ENCODE data around the gene SLC2A9. TPM values are rescaled to one million over a fixed set of nuclear protein-coding genes. Genes with fewer than 3 reads are reported as not detected.

Gene SLC2A9
- total RNA-seq, 1 donor from 2014 or later, result 19.0 TPM

DNA sequence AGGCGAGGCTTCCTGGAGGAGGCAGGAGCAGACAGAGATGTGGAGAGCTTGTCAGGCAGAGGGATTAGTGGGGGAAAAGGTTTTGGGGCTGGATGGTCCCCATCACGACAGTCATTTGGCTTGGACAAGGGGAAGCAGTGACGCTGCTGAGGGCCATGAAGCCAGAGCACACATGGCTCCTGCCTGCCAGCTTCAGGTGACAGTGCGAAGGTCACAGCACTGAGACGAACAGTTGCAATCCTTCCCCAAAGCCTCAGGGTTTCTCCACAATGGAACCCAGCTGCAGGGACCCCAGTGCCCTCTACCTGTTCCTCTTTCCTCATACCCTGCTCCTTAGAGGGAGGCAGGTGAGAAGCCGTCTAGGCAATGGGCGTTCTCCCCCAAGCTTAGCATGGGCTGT lies 129.6 kb downstream of the SLC2A9 start:
- H3K4me3 ChIP-seq, result no peak overlapping the region
- ATAC-seq (no peak), DNase-seq (no peak)
- intact Hi-C loops (cut with DNase I), result no loop called here
- no peaks in the 10 kb centered on the region for H3K27me3 ChIP-seq
- no peak overlapping the region for H3K27ac ChIP-seq
- TF ChIP-seq, protein P1, sequence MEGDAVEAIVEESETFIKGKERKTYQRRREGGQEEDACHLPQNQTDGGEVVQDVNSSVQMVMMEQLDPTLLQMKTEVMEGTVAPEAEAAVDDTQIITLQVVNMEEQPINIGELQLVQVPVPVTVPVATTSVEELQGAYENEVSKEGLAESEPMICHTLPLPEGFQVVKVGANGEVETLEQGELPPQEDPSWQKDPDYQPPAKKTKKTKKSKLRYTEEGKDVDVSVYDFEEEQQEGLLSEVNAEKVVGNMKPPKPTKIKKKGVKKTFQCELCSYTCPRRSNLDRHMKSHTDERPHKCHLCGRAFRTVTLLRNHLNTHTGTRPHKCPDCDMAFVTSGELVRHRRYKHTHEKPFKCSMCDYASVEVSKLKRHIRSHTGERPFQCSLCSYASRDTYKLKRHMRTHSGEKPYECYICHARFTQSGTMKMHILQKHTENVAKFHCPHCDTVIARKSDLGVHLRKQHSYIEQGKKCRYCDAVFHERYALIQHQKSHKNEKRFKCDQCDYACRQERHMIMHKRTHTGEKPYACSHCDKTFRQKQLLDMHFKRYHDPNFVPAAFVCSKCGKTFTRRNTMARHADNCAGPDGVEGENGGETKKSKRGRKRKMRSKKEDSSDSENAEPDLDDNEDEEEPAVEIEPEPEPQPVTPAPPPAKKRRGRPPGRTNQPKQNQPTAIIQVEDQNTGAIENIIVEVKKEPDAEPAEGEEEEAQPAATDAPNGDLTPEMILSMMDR (IDR thresholded peaks at IDR 0.05), result no peak
- no peaks in the 10 kb centered on the region for H3K36me3 ChIP-seq
- H3K9me3 ChIP-seq, result no peaks in the 10 kb centered on the region
- no peaks in the 10 kb centered on the region for H3K4me1 ChIP-seq

DNA sequence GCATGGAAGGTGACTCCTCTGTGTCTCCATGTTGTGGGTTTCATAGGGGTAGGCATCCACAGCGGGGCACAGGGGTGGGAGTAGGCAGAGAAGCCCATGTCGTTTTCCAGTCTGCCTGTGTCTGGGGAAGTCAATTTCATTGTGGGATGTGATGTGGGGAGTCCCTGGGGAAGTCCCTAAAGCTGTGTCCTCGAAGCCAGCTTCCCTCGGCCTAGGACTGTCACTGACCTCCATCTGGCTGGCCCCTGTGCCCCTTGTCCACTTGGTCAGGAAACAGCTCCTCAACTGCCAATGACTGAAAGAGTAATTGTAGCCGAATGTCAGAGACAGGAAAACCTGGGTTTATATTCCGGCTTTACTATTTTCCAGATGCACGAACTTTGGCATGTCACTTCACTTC lies 130.2 kb downstream of the SLC2A9 start:
- H3K36me3 ChIP-seq, result no peaks in the 10 kb centered on the region
- DNase-seq, result no peak
- intact Hi-C loops (cut with DNase I), result no loop called here

DNA sequence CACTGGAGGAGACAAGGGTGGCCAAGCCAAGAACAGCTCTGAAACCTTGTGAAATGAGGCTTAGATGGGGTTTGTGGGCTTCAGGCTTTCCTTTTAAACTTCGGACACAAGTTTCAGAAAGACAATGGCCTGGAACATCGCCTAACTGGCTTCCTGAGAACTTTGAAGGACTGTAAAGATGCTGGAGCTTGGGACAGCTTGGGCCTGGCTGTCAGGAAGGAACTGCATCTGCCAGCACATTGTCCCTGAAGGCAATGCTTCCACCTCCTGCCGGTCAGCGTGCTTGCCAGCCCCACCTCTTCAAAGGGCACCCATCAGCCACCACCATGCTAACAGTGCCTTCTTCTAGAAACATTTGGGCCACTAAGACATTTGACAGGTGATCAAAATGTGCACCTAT lies 132.0 kb downstream of the SLC2A9 start:
- H3K36me3 ChIP-seq, result no peaks in the 10 kb centered on the region
- no peak overlapping the region for H3K27ac ChIP-seq
- no peak for ATAC-seq
- DNase-seq, result no peak
- intact Hi-C loops (cut with DNase I), result no loop called here
- H3K27me3 ChIP-seq, result no peaks in the 10 kb centered on the region
- H3K4me1 ChIP-seq, result no peaks in the 10 kb centered on the region
- TF ChIP-seq, protein P1 (IDR thresholded peaks at IDR 0.05), result no peak
- H3K4me3 ChIP-seq, result no peak overlapping the region
- H3K9me3 ChIP-seq, result no peaks in the 10 kb centered on the region

More for the DNA sequence above, 130.2 kb downstream of the SLC2A9 start:
- no peak overlapping the region for H3K27ac ChIP-seq
- H3K4me3 ChIP-seq, result no peak overlapping the region
- no peaks in the 10 kb centered on the region for H3K4me1 ChIP-seq
- no peaks in the 10 kb centered on the region for H3K27me3 ChIP-seq
- no peak for ATAC-seq
- TF ChIP-seq, protein P1 (IDR thresholded peaks at IDR 0.05), result no peak
- H3K9me3 ChIP-seq, result no peaks in the 10 kb centered on the region

DNA sequence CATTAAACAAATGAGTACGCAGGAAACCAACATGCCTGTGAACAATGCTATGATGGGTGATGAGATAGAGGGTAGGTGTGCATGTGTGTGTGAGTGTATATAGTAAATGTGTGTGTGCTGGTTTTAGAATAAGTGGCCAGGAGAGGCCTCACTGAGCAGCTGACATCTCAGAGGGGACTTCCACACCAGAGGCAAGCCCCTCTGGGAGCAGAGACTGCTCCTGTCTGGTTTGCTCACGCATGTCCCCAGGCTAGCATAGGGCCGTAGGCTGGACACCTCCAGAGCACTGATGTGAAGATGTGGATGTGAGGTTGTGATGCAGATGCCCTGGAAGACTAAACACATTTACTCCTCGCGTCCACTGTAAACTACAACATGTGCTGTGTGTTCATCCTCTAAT lies 135.3 kb downstream of the SLC2A9 start:
- H3K27me3 ChIP-seq, result no peaks in the 10 kb centered on the region
- no peak overlapping the region for H3K27ac ChIP-seq
- no peak overlapping the region for H3K4me3 ChIP-seq
- ATAC-seq (no peak), DNase-seq (no peak)
- H3K36me3 ChIP-seq, result no peaks in the 10 kb centered on the region
- TF ChIP-seq, protein P1 (IDR thresholded peaks at IDR 0.05), result no peak
- intact Hi-C loops (cut with DNase I), result no loop called here
- H3K4me1 ChIP-seq, result no peaks in the 10 kb centered on the region
- H3K9me3 ChIP-seq, result no peaks in the 10 kb centered on the region

DNA sequence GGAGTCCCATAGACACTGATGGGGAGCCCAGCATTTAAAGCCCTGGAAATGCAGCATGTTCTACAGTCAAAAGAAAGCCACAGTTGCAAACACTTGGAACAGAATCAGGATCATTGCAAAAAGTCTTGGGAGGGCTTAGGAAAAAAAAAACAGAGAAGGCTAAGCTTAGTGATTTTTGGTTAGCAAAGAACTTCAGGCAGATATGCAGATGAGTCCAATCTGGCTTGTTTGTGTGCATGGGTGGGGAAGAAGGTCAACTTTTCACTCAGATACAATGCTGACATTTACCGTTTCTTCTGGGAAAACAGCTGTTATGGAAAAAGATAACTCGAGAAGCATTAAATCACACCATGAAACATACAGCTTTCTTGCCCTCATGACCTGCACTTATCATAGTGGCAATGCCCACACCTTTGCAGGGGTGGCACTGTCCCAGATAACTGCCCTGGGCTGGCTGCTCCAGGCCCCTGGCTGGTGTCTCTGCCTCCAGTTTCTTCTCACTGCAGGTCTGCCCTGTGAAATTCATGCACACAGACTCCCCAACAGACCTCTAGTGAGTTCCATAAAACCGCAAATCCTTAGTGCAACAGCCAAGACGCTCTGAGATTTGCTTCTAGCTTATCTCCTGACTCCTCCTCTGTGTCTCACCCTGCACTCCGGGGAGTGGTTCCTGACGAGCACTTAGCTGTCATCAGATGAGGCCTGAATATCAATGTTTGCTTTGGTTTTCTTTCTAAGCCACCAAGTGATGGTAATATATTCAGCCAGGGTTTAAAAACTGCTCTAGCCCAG lies 140.7 kb downstream of the SLC2A9 start:
- intact Hi-C loops (cut with DNase I), result no loop called here
- Histone ChIP-seq H3K27me3 (no peaks in the 10 kb centered on the region), H3K27ac (no peak overlapping the region), H3K36me3 (no peaks in the 10 kb centered on the region), H3K9me3 (no peaks in the 10 kb centered on the region), H3K4me3 (no peak overlapping the region), H3K4me1 (peaks cover 4% of the 10 kb centered on the region)
- DNase-seq, result no peak
- ATAC-seq, result no peak
- TF ChIP-seq, protein P1 (IDR thresholded peaks at IDR 0.05), result no peak

Data from upper lobe of right lung (tissue), 1 donor.